IMR-90 (cell line): ENCODE measurements around the gene SH2B2. TPM values are rescaled to one million over a fixed set of nuclear protein-coding genes. Genes with fewer than 3 reads are reported as not detected.

Experiments used
- ATAC-seq: fragments of 200-7000 bp; cut with Tn5 transposase; 2 replicates; pipeline ENCODE4 v1.9.1; 2020; ENCODE audit warnings: low read depth, mild to moderate bottlenecking, moderate library complexity
- BruUV-seq: library from RNA; stranded (reverse); fragments of 400-500 nt; replicated peaks from 2 replicates; lab custom pipeline; 2021; lab: Mats Ljungman, UMichigan
- CTCF ChIA-PET: fragments of 300-600 bp; formaldehyde crosslinking; extraction: SDS; loops from one replicate; lab custom pipeline; 2021; ENCODE audit warnings: antibody characterized with exemption; lab: Yijun Ruan, JAX
- POLR2A ChIA-PET: fragments of 300-600 bp; sonication (Branson Sonifier 250); formaldehyde crosslinking; loops from one replicate; lab custom pipeline; 2022; ENCODE audit warnings: antibody characterized with exemption; ENCODE audit not compliant: unreplicated experiment; lab: Charles Lee
- DNase-seq: peaks from one replicate; pipeline ENCODE4 v3.0.0; 2013
- H2AFZ ChIP-seq: replicated peaks from 2 replicates; pipeline ENCODE3; 2013; ENCODE audit warnings: low read length, mild to moderate bottlenecking; ENCODE audit not compliant: poor library complexity
- H2AK5ac ChIP-seq: 2 replicates; pipeline ENCODE4 v1.6.1; 2013; ENCODE audit warnings: low read depth, low read length, inconsistent platforms
- H2AK9ac ChIP-seq: replicated peaks from 2 replicates; pipeline ENCODE3; 2013; ENCODE audit warnings: mild to moderate bottlenecking, low read depth, low read length, moderate library complexity; ENCODE audit not compliant: poor library complexity
- H2BK120ac ChIP-seq: 2 replicates; pipeline ENCODE4 v1.6.1; 2013; ENCODE audit warnings: low read depth, low read length, inconsistent platforms
- H2BK15ac ChIP-seq: 3 replicates; pipeline ENCODE4 v1.6.1; 2013; ENCODE audit warnings: low read depth, low read length, inconsistent platforms
- H2BK20ac ChIP-seq: 2 replicates; pipeline ENCODE4 v1.6.1; 2013; ENCODE audit warnings: low read depth, mild to moderate bottlenecking, inconsistent platforms, low read length, moderate library complexity
- H2BK5ac ChIP-seq: 2 replicates; pipeline ENCODE4 v1.6.1; 2013; ENCODE audit warnings: mild to moderate bottlenecking, low read depth, low read length, inconsistent platforms; ENCODE audit not compliant: poor library complexity, severe bottlenecking
- H3K14ac ChIP-seq: replicated peaks from 2 replicates; pipeline ENCODE4 v1.6.1; 2013; ENCODE audit warnings: low read depth, low read length, inconsistent platforms
- H3K18ac ChIP-seq: 2 replicates; pipeline ENCODE4 v1.6.1; 2013; ENCODE audit warnings: low read depth, low read length, control low read depth
- H3K23ac ChIP-seq: 2 replicates; pipeline ENCODE4 v1.6.1; 2013; ENCODE audit warnings: low read depth, low read length, inconsistent platforms
- H3K27ac ChIP-seq: 2 replicates; pipeline ENCODE4 v1.5.1; 2013; ENCODE audit warnings: mild to moderate bottlenecking, control low read depth, low read length; ENCODE audit not compliant: insufficient read depth
- H3K27me3 ChIP-seq: 2 replicates; pipeline ENCODE4 v1.6.1; 2013; ENCODE audit warnings: low read length; ENCODE audit not compliant: control insufficient read depth, insufficient read depth
- H3K36me3 ChIP-seq: 2 replicates; pipeline ENCODE4 v1.6.1; 2013; ENCODE audit warnings: low read length, mixed read lengths; ENCODE audit not compliant: control insufficient read depth, insufficient read depth
- H3K4ac ChIP-seq: 2 replicates; pipeline ENCODE4 v1.6.1; 2013; ENCODE audit warnings: low read depth, low read length, inconsistent platforms
- H3K4me1 ChIP-seq: 2 replicates; pipeline ENCODE4 v1.6.1; 2013; ENCODE audit warnings: low read length, mixed read lengths; ENCODE audit not compliant: control insufficient read depth, insufficient read depth
- H3K4me2 ChIP-seq: 2 replicates; pipeline ENCODE4 v1.6.1; 2013; ENCODE audit warnings: low read depth, mild to moderate bottlenecking, control low read depth, low read length, moderate library complexity
- H3K4me3 ChIP-seq: 2 replicates; pipeline ENCODE4 v1.5.1; 2013; ENCODE audit warnings: low read depth, mild to moderate bottlenecking, control low read depth, low read length, moderate library complexity; ENCODE audit not compliant: insufficient read depth
- H3K56ac ChIP-seq: 2 replicates; pipeline ENCODE4 v1.6.1; 2013; ENCODE audit warnings: low read length, inconsistent platforms; ENCODE audit not compliant: insufficient read depth; ENCODE audit errors: extremely low read depth
- H3K79me1 ChIP-seq, 2 experiments: 2 replicates each; pipeline ENCODE4 v1.6.1; 2013; ENCODE audit warnings: low read length in 2 of 2, inconsistent platforms in 1 of 2, low read depth in 1 of 2
- H3K9ac ChIP-seq: 2 replicates; pipeline ENCODE4 v1.6.1; 2013; ENCODE audit warnings: low read depth, low read length, control low read depth
- H3K9me1 ChIP-seq: 2 replicates; pipeline ENCODE4 v1.6.1; 2013; ENCODE audit warnings: low read length, inconsistent platforms; ENCODE audit not compliant: insufficient read depth
- H3K9me3 ChIP-seq: 2 replicates; pipeline ENCODE4 v1.6.1; 2013; ENCODE audit warnings: low read length; ENCODE audit not compliant: control insufficient read depth, insufficient read depth
- H4K20me1 ChIP-seq: 2 replicates; pipeline ENCODE4 v1.6.1; 2013; ENCODE audit warnings: low read length, inconsistent platforms; ENCODE audit not compliant: insufficient read depth
- H4K5ac ChIP-seq: 2 replicates; pipeline ENCODE4 v1.6.1; 2013; ENCODE audit warnings: mild to moderate bottlenecking, low read depth, low read length, control low read depth
- H4K8ac ChIP-seq, 2 experiments: 2 replicates each; pipeline ENCODE4 v1.6.1; 2013; ENCODE audit warnings: low read depth in 2 of 2, low read length in 2 of 2, control low read depth in 1 of 2, inconsistent platforms in 1 of 2
- H4K91ac ChIP-seq: 2 replicates; pipeline ENCODE4 v1.6.1; 2013; ENCODE audit warnings: low read depth, low read length, inconsistent platforms; ENCODE audit not compliant: insufficient read depth
- BHLHE40 ChIP-seq: fragments of 150-350 bp; IDR thresholded peaks from 2 replicates; pipeline ENCODE4 v1.6.1; 2016; ENCODE audit warnings: mild to moderate bottlenecking, low read depth, low read length
- NFE2L2 ChIP-seq: fragments of 150-350 bp; IDR thresholded peaks from 2 replicates; pipeline ENCODE4 v1.6.1; 2016; ENCODE audit warnings: low read depth, mild to moderate bottlenecking, low read length
- RCOR1 ChIP-seq: IDR thresholded peaks from 2 replicates; pipeline ENCODE4 v1.6.1; 2012; ENCODE audit warnings: mild to moderate bottlenecking, low read length, improper control_type of control experiment; ENCODE audit not compliant: insufficient replicate concordance
- WGBS, 2 experiments: methylation state at CpG; one replicate each; pipeline versions ENCODE4 v1.1.5 to v1.1.7; 2013; ENCODE audit warnings: missing lambda C conversion rate in 2 of 2; ENCODE audit not compliant: insufficient read length in 1 of 2; ENCODE audit errors: extremely low coverage in 2 of 2; 5-methylcytosine and 5-hydroxymethylcytosine counted together
- dilution Hi-C: fragments of 300-500 bp; cut with HindIII; formaldehyde crosslinking; loops from one replicate; pipeline ENCODE4 v1.14.3; 2018; ENCODE audit warnings: low sequenced_read_pairs; ENCODE audit not compliant: unreplicated experiment
- in situ Hi-C: fragments of 300-500 bp; cut with MboI; formaldehyde crosslinking; loops from 3 replicates; pipeline ENCODE4 v1.14.3; 2019; ENCODE audit warnings: low sequenced_read_pairs, inconsistent platforms, mixed read lengths
- intact Hi-C: fragments of 100-400 bp; cut with micrococcal nuclease; formaldehyde crosslinking; loops from 2 replicates; pipeline ENCODE4 v1.10.0; 2022
- polyA plus RNA-seq, 3 experiments: library from polyadenylated mRNA; depleted of rRNA; stranded (reverse); fragments of >200 nt; gene quantifications; 2 replicates each; pipeline ENCODE4 v1.2.3, GENCODE V29; 2012; ENCODE audit warnings: low replicate concordance in 1 of 3
- total RNA-seq: library from RNA; depleted of rRNA; stranded (reverse); fragments of >200 nt; gene quantifications from 2 replicates; pipeline ENCODE4 v1.2.3, GENCODE V29; 2012

SH2B2 gene
- total and polyA plus RNA-seq, 2 of the 4 experiments (the other 2 are of a cell fraction) = 0.36 to 0.99 TPM

GRCh38 chr7:102284891-102285539, 1.7 kb upstream of the SH2B2 start:
- no peak overlapping the region for H4K91ac ChIP-seq
- ATAC-seq (no peak), DNase-seq (no peak)
- peaks cover 0 to 8% of the 10 kb centered on the region in 2 experiments; a peak in 1 of 4 replicates for H3K79me1 ChIP-seq
- TF ChIP-seq NFE2L2 (no peak), BHLHE40 (no peak), RCOR1 (no peak)
- H2AK5ac ChIP-seq = 0 out of 2 replicates have a peak overlapping the region, but pooled peaks have one; percentile 35
- no peak overlapping the region for H3K14ac ChIP-seq
- WGBS, 2 experiments = 57% methylated on average over 7 of the region's 19 CpGs; no CpG with 5 or more reads in 1 of the 2 experiments
- in situ Hi-C loops = loop anchor here (5.0 kb wide), 1 partner anchor 107 kb away; no protein-coding TSS in a partner anchor
- H3K4me1 ChIP-seq = peaks cover 4% of the 10 kb centered on the region; the same call in 1 of the 2 replicates
- H3K36me3 ChIP-seq = no peaks in the 10 kb centered on the region
- no peak overlapping the region for H3K23ac ChIP-seq
- intact Hi-C loops = no loop called here
- H3K18ac ChIP-seq = no peak overlapping the region
- H4K20me1 ChIP-seq = peaks cover 12% of the 10 kb centered on the region; the same call in 1 of the 2 replicates
- no peak overlapping the region; the same call in 1 of the 2 replicates for H3K4me2 ChIP-seq
- H3K9me3 ChIP-seq = no peaks in the 10 kb centered on the region
- no peaks in the 10 kb centered on the region for H3K27me3 ChIP-seq
- no peak overlapping the region for H3K9ac ChIP-seq
- no peak overlapping the region for H3K56ac ChIP-seq
- dilution Hi-C loops = no loop called here
- CTCF ChIA-PET = no interaction called here
- no peak overlapping the region for H3K4ac ChIP-seq
- H3K4me3 ChIP-seq = no peak overlapping the region
- no peak overlapping the region for H4K5ac ChIP-seq
- no peaks in the 10 kb centered on the region for H3K9me1 ChIP-seq
- POLR2A ChIA-PET = no interaction called here
- H2BK5ac ChIP-seq = no peak overlapping the region
- H2AFZ ChIP-seq = no peak overlapping the region
- H2AK9ac ChIP-seq = peak overlapping the region; percentile 3
- H4K8ac ChIP-seq = no peak overlapping the region
- BruUV-seq = no TSS peak
- no peak overlapping the region for H2BK15ac ChIP-seq
- no peak overlapping the region for H2BK120ac ChIP-seq
- no peak overlapping the region for H2BK20ac ChIP-seq
- no peak overlapping the region for H3K27ac ChIP-seq
